HEK293 (cell line): ENCODE results near the gene ARV1.

ENCODE experiments used
- CTCF ChIA-PET: fragments of 350-600 bp; formaldehyde crosslinking; extraction: SDS; loops from one replicate; lab custom pipeline; 2021; ENCODE audit warnings: antibody characterized with exemption; lab: Yijun Ruan, JAX
- POLR2A ChIA-PET: fragments of 300-600 bp; formaldehyde crosslinking; extraction: SDS; loops from one replicate; lab custom pipeline; 2020; ENCODE audit warnings: antibody characterized with exemption, inconsistent platforms; lab: Yijun Ruan, JAX
- H3K27ac ChIP-seq: fragments of 200-500 bp; sonication (Bioruptor generic); 2 replicates; pipeline ENCODE4 v1.5.1; 2014; ENCODE audit warnings: low read depth, low read length, control low read depth, inconsistent platforms; ENCODE audit errors: extremely low read depth
- H3K36me3 ChIP-seq, 2 experiments: fragments of 200-500 bp in 1 of 2; sonication (Bioruptor generic) in 1 of 2; 1 replicate in 1 of 2; 2 replicates in 1 of 2; pipeline ENCODE4 v1.5.1; 2014 to 2017; ENCODE audit warnings: inconsistent platforms in 2 of 2, low read length in 2 of 2; ENCODE audit not compliant: control insufficient read depth in 2 of 2, insufficient read depth in 1 of 2
- H3K4me1 ChIP-seq: fragments of 200-500 bp; sonication (Bioruptor generic); 2 replicates; pipeline ENCODE4 v1.5.1; 2014; ENCODE audit warnings: mild to moderate bottlenecking, low read length, inconsistent platforms; ENCODE audit not compliant: control insufficient read depth, insufficient read depth
- H3K4me3 ChIP-seq: 2 replicates; pipeline ENCODE4 v1.5.1; 2011; ENCODE audit warnings: low read depth, mild to moderate bottlenecking, control low read depth, low read length, moderate library complexity
- H3K9me3 ChIP-seq: fragments of 200-500 bp; sonication (Bioruptor generic); 2 replicates; pipeline ENCODE4 v1.5.1; 2014; ENCODE audit warnings: low read depth, low read length, inconsistent platforms; ENCODE audit not compliant: control insufficient read depth, insufficient read depth
- ATF2 ChIP-seq: fragments of 450-650 bp; formaldehyde crosslinking; IDR thresholded peaks from 2 replicates; pipeline ENCODE4 v1.5.1; 2016; ENCODE audit warnings: missing biosample characterization, missing genetic modification characterization, low read depth
- BCL6B ChIP-seq: fragments of 450-650 bp; formaldehyde crosslinking; IDR thresholded peaks from 2 replicates; pipeline ENCODE4 v1.5.1; 2017; ENCODE audit warnings: missing biosample characterization, missing genetic modification characterization
- CTCF ChIP-seq: fragments of 450-650 bp; formaldehyde crosslinking; IDR thresholded peaks from 2 replicates; pipeline ENCODE4 v1.5.1; 2016; ENCODE audit warnings: missing biosample characterization, missing genetic modification characterization
- GLI2 ChIP-seq: fragments of 450-650 bp; formaldehyde crosslinking; IDR thresholded peaks from 2 replicates; pipeline ENCODE4; 2017; ENCODE audit warnings: missing biosample characterization, missing genetic modification characterization, low read depth, borderline replicate concordance
- HIC1 ChIP-seq: fragments of 450-650 bp; formaldehyde crosslinking; IDR thresholded peaks from 2 replicates; pipeline ENCODE4 v1.5.1; 2016; ENCODE audit warnings: missing biosample characterization, missing genetic modification characterization
- KLF10 ChIP-seq: fragments of 450-650 bp; IDR thresholded peaks from 2 replicates; pipeline ENCODE4 v1.5.1; 2018; ENCODE audit warnings: missing biosample characterization, mild to moderate bottlenecking, missing genetic modification characterization
- MZF1 ChIP-seq: fragments of 450-650 bp; formaldehyde crosslinking; IDR thresholded peaks from 2 replicates; pipeline ENCODE4 v1.5.1; 2017; ENCODE audit warnings: missing biosample characterization, missing genetic modification characterization, borderline replicate concordance
- OVOL3 ChIP-seq: fragments of 450-650 bp; formaldehyde crosslinking; IDR thresholded peaks from 2 replicates; pipeline ENCODE4 v1.5.1; 2016; ENCODE audit warnings: missing biosample characterization, missing genetic modification characterization
- SETDB1 ChIP-seq: IDR thresholded peaks from one replicate; pipeline ENCODE4 v1.6.1; 2017; ENCODE audit warnings: mild to moderate bottlenecking, low read length, moderate library complexity, mixed read lengths; ENCODE audit not compliant: insufficient read length
- SP2 ChIP-seq: fragments of 450-650 bp; formaldehyde crosslinking; IDR thresholded peaks from 2 replicates; pipeline ENCODE4 v1.5.1; 2016; ENCODE audit warnings: missing biosample characterization, missing genetic modification characterization
- ZEB2 ChIP-seq: fragments of 450-650 bp; formaldehyde crosslinking; IDR thresholded peaks from 2 replicates; pipeline ENCODE4 v1.5.1; 2016; ENCODE audit warnings: missing biosample characterization, missing genetic modification characterization
- ZNF10 ChIP-seq: fragments of 450-650 bp; formaldehyde crosslinking; IDR thresholded peaks from 2 replicates; pipeline ENCODE4 v1.5.1; 2017; ENCODE audit warnings: missing biosample characterization, missing genetic modification characterization
- ZNF138 ChIP-seq: fragments of 450-650 bp; formaldehyde crosslinking; IDR thresholded peaks from 2 replicates; pipeline ENCODE4 v1.5.1; 2016; ENCODE audit warnings: missing biosample characterization, missing genetic modification characterization, borderline replicate concordance
- ZNF184 ChIP-seq: fragments of 450-650 bp; IDR thresholded peaks from 2 replicates; pipeline ENCODE4 v1.5.1; 2018; ENCODE audit warnings: missing biosample characterization, mild to moderate bottlenecking, missing genetic modification characterization
- ZNF214 ChIP-seq: fragments of 450-650 bp; formaldehyde crosslinking; IDR thresholded peaks from 2 replicates; pipeline ENCODE4 v1.5.1; 2017; ENCODE audit warnings: missing biosample characterization, mild to moderate bottlenecking, missing genetic modification characterization, borderline replicate concordance
- ZNF24 ChIP-seq: fragments of 450-650 bp; formaldehyde crosslinking; IDR thresholded peaks from 2 replicates; pipeline ENCODE4 v1.5.1; 2016; ENCODE audit warnings: missing biosample characterization, missing genetic modification characterization
- ZNF26 ChIP-seq: fragments of 450-650 bp; formaldehyde crosslinking; IDR thresholded peaks from 2 replicates; pipeline ENCODE4 v1.5.1; 2016; ENCODE audit warnings: missing biosample characterization, missing genetic modification characterization
- ZNF335 ChIP-seq: fragments of 450-650 bp; formaldehyde crosslinking; conservative IDR thresholded peaks from 2 replicates; pipeline ENCODE4 v1.5.1; 2016; ENCODE audit warnings: missing biosample characterization, missing genetic modification characterization
- ZNF341 ChIP-seq: fragments of 450-650 bp; formaldehyde crosslinking; IDR thresholded peaks from 2 replicates; pipeline ENCODE4; 2016; ENCODE audit warnings: low read depth, missing biosample characterization, missing genetic modification characterization
- ZNF510 ChIP-seq: fragments of 450-650 bp; formaldehyde crosslinking; IDR thresholded peaks from 2 replicates; pipeline ENCODE4 v1.5.1; 2018; ENCODE audit warnings: mild to moderate bottlenecking, missing genetic modification characterization, missing biosample characterization; ENCODE audit not compliant: insufficient replicate concordance
- ZNF514 ChIP-seq: fragments of 450-650 bp; formaldehyde crosslinking; IDR thresholded peaks from 2 replicates; pipeline ENCODE4 v1.5.1; 2016; ENCODE audit warnings: missing biosample characterization, missing genetic modification characterization
- ZNF529 ChIP-seq: fragments of 450-650 bp; formaldehyde crosslinking; IDR thresholded peaks from 2 replicates; pipeline ENCODE4 v1.5.1; 2017; ENCODE audit warnings: missing genetic modification characterization, missing biosample characterization; ENCODE audit not compliant: insufficient replicate concordance
- ZNF548 ChIP-seq: fragments of 450-650 bp; formaldehyde crosslinking; IDR thresholded peaks from 2 replicates; pipeline ENCODE4 v1.5.1; 2016; ENCODE audit warnings: missing biosample characterization, missing genetic modification characterization
- ZNF561 ChIP-seq: fragments of 450-650 bp; IDR thresholded peaks from 2 replicates; pipeline ENCODE4 v1.5.1; 2018; ENCODE audit warnings: missing biosample characterization, missing genetic modification characterization, borderline replicate concordance
- ZNF580 ChIP-seq: fragments of 450-650 bp; formaldehyde crosslinking; IDR thresholded peaks from 2 replicates; pipeline ENCODE4 v1.5.1; 2016; ENCODE audit warnings: missing biosample characterization, missing genetic modification characterization
- ZNF621 ChIP-seq: fragments of 450-650 bp; formaldehyde crosslinking; IDR thresholded peaks from 2 replicates; pipeline ENCODE4 v1.5.1; 2017; ENCODE audit warnings: missing biosample characterization, missing genetic modification characterization
- ZNF76 ChIP-seq: fragments of 450-650 bp; formaldehyde crosslinking; IDR thresholded peaks from 2 replicates; pipeline ENCODE4; 2016; ENCODE audit warnings: low read depth, missing biosample characterization, missing genetic modification characterization, borderline replicate concordance

ARV1 gene

GRCh38 chr1:231020816-231021215 is 41.9 kb downstream of the ARV1 start (continued):
- TF ChIP-seq ZNF510 (tag by site-specific recombination) (no peak), GLI2 (no peak), ZNF76 (no peak), ZNF184 (tag by site-specific recombination) (no peak), ATF2 (no peak), ZNF580 (tag by site-specific recombination) (no peak), CTCF (tag by site-specific recombination) (no peak), ZNF10 (tag by site-specific recombination) (no peak), KLF10 (tag by site-specific recombination) (no peak)

GRCh38 chr1:231021540-231022031 is 42.7 kb downstream of the ARV1 start:
- ChIA-PET CTCF (interaction anchor here (0.6 kb wide), 1 partner anchor 24 kb away, joined by 3 read pairs; no protein-coding TSS in a partner anchor), POLR2A (no interaction called here)
- TF ChIP-seq HIC1 (tag by site-specific recombination): no peak
- TF ChIP-seq ZNF26 (tag by site-specific recombination): no peak
- TF ChIP-seq ZNF621 (tag by site-specific recombination): no peak
- no peak for TF ChIP-seq ZNF24 (tag by site-specific recombination)
- no peak for TF ChIP-seq ZNF529
- TF ChIP-seq ZNF514 (tag by site-specific recombination): no peak
- TF ChIP-seq MZF1: no peak
- TF ChIP-seq ZNF341 (tag by site-specific recombination): no peak
- TF ChIP-seq SP2 (tag by site-specific recombination): no peak
- no peak for TF ChIP-seq SETDB1
- TF ChIP-seq ATF2: no peak
- no peak for TF ChIP-seq ZNF561 (tag by site-specific recombination)
- TF ChIP-seq ZNF335 (tag by site-specific recombination): no peak
- no peak for TF ChIP-seq BCL6B (tag by site-specific recombination)
- TF ChIP-seq ZNF214 (tag by site-specific recombination): no peak
- TF ChIP-seq ZNF76: no peak
- no peak for TF ChIP-seq ZNF548
- TF ChIP-seq OVOL3 (tag by site-specific recombination): no peak
- TF ChIP-seq ZNF138 (tag by site-specific recombination): no peak
- no peak for TF ChIP-seq ZEB2 (tag by site-specific recombination)
- no peaks in the 10 kb centered on the region for H3K4me1 ChIP-seq
- H3K27ac ChIP-seq: no peak overlapping the region
- no peaks in the 10 kb centered on the region for H3K9me3 ChIP-seq
- H3K36me3 ChIP-seq: peaks cover 5 to 47% of the 10 kb centered on the region in 2 experiments; a peak in 2 of 3 replicates
- H3K4me3 ChIP-seq: no peak overlapping the region
